ENCODE results near the gene MPDZ. TPM values are rescaled to one million over a fixed set of nuclear protein-coding genes. Genes with fewer than 3 reads are reported as not detected.

The MPDZ gene
- total and polyA plus RNA-seq, 5 experiments from 2014 or later = not detected

GRCh38 chr9:13137426-13137825, 142.1 kb downstream of the MPDZ start:
- Mint-ChIP-seq H3K4me1 (no peaks in the 10 kb centered on the region), H3K27me3 (no peaks in the 10 kb centered on the region), H3K9me3 (peaks cover 0 to 19% (median 4%) of the 10 kb centered on the region in 9 donors), H3K27ac (no peak overlapping the region), H3K4me3 (no peak overlapping the region), H3K36me3 (no peaks in the 10 kb centered on the region)
- no peak for DNase-seq
- POLR2A ChIA-PET = no interaction called here
- no peak for ATAC-seq

- POLR2A ChIA-PET = no interaction called here
- no peaks in the 10 kb centered on the region for H3K27me3 Mint-ChIP-seq
- no peaks in the 10 kb centered on the region for H3K4me1 Mint-ChIP-seq
- peaks cover 0 to 35% (median 4%) of the 10 kb centered on the region in 9 donors for H3K9me3 Mint-ChIP-seq
- no peak overlapping the region for H3K4me3 Mint-ChIP-seq
- no peak overlapping the region for H3K27ac Mint-ChIP-seq
- ATAC-seq (no peak), DNase-seq (no peak)
- no peaks in the 10 kb centered on the region for H3K36me3 Mint-ChIP-seq
Observed at GRCh38 chr9:13131991-13132390, 147.5 kb downstream of the MPDZ start.

- Mint-ChIP-seq H3K9me3 (peaks cover 0 to 40% (median 4%) of the 10 kb centered on the region in 9 donors), H3K27me3 (no peaks in the 10 kb centered on the region), H3K27ac (no peak overlapping the region), H3K36me3 (no peaks in the 10 kb centered on the region), H3K4me3 (no peak overlapping the region), H3K4me1 (no peaks in the 10 kb centered on the region)
- POLR2A ChIA-PET = no interaction called here
- DNase-seq = no peak
- ATAC-seq = no peak
Observed at GRCh38 chr9:13131416-13131815, 148.1 kb downstream of the MPDZ start.

DNA sequence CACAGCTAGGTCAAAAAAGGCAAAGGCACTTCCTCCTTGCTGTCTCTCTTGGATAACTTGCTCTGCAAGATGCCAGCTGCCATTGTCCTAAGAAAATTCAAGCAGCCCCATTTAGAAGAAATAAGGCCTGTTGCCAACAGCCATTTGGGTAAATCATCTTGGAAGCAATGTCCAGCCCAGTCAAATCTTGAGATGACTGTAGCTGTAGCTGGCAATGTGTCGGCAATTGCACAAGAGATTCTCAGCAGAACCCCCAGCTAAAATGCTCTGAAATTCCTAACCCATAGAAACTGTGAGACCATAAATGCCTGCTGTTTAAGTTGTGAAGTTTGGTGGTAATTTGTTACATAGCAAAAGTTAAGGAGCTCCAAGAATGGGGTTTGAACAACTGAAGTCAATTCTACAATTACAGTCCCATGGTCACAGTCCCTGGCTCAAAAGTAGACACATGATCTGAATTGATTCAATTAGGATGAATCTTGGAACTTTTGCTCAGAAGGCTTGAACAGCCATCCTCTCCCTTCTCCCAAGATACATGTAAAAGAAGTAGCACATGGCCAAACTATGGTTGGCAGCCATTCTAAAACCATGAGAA, 151.1 kb downstream of the MPDZ start:
- Mint-ChIP-seq H3K27ac (no peak overlapping the region), H3K4me3 (no peak overlapping the region), H3K36me3 (no peaks in the 10 kb centered on the region), H3K9me3 (peaks cover 0 to 29% (median 4%) of the 10 kb centered on the region in 9 donors), H3K4me1 (no peaks in the 10 kb centered on the region), H3K27me3 (no peaks in the 10 kb centered on the region)
- no peak for ATAC-seq
- POLR2A ChIA-PET = no interaction called here
- no peak for DNase-seq

GRCh38 chr9:13127131-13127530, 152.4 kb downstream of the MPDZ start:
- no peak for DNase-seq
- POLR2A ChIA-PET = no interaction called here
- H3K27ac Mint-ChIP-seq = no peak overlapping the region
- no peak for ATAC-seq
- no peaks in the 10 kb centered on the region for H3K4me1 Mint-ChIP-seq
- H3K4me3 Mint-ChIP-seq = no peak overlapping the region
- no peaks in the 10 kb centered on the region for H3K36me3 Mint-ChIP-seq
- peaks cover 0 to 27% (median 4%) of the 10 kb centered on the region in 9 donors for H3K9me3 Mint-ChIP-seq
- H3K27me3 Mint-ChIP-seq = no peaks in the 10 kb centered on the region

DNA sequence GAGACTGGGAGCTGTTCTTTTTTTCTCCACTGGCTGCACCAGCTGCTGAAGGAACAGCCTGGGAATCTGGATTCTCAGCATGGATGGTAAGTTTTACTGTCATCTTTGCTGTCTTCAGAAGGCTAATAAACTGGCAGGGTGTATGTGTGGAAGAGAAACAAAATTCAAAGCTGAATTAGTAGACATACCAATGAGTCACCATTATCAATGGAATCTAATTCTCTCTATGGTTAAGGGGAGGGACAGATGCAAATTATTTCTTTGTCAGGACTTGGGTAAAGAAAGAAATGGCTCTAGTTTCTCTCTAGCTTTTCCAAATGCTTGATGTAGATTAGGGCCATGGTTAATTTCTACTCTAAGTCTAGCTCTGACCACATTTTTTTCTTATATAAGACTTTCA, 154.2 kb downstream of the MPDZ start:
- Mint-ChIP-seq H3K4me1 (no peaks in the 10 kb centered on the region), H3K4me3 (no peak overlapping the region), H3K27me3 (no peaks in the 10 kb centered on the region), H3K36me3 (no peaks in the 10 kb centered on the region), H3K9me3 (peaks cover 0 to 31% (median 4%) of the 10 kb centered on the region in 9 donors), H3K27ac (no peak overlapping the region)
- no peak for DNase-seq
- no peak for ATAC-seq
- POLR2A ChIA-PET = no interaction called here

- H3K27ac Mint-ChIP-seq = no peak overlapping the region
- DNase-seq = no peak
- POLR2A ChIA-PET = no interaction called here
- H3K36me3 Mint-ChIP-seq = no peaks in the 10 kb centered on the region
- no peak overlapping the region for H3K4me3 Mint-ChIP-seq
- no peak for ATAC-seq
- no peaks in the 10 kb centered on the region for H3K27me3 Mint-ChIP-seq
- no peaks in the 10 kb centered on the region for H3K4me1 Mint-ChIP-seq
- H3K9me3 Mint-ChIP-seq = peaks cover 0 to 33% (median 4%) of the 10 kb centered on the region in 9 donors
Observed at GRCh38 chr9:13122756-13123369, 156.6 kb downstream of the MPDZ start.

- POLR2A ChIA-PET = no interaction called here
- Mint-ChIP-seq H3K4me1 (no peaks in the 10 kb centered on the region), H3K27me3 (no peaks in the 10 kb centered on the region), H3K4me3 (no peak overlapping the region), H3K9me3 (peaks cover 0 to 18% (median 5%) of the 10 kb centered on the region in 9 donors), H3K27ac (no peak overlapping the region), H3K36me3 (no peaks in the 10 kb centered on the region)
- ATAC-seq = no peak
- DNase-seq = no peak
Observed at GRCh38 chr9:13118313-13118712, 161.2 kb downstream of the MPDZ start.

DNA sequence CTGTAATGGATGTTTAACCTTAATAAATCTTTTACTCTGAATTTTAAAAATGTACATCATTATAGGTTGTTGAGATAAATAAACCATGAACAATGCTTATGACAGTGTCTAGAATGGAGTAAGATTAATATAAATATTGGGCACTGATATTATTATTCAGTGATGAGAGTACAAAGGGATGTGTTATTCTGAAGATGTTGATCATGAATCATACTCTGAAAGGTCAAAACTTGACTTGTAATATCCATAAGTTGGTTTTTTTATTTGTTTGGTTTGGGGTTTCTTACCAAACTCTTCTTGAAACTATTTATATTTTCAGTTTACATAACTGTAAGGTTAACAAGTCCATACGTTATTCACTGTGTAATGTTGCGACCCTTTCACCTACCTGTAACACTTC, 163.2 kb downstream of the MPDZ start:
- DNase-seq = no peak
- Mint-ChIP-seq H3K27ac (no peak overlapping the region), H3K4me1 (no peaks in the 10 kb centered on the region), H3K4me3 (no peak overlapping the region), H3K36me3 (no peaks in the 10 kb centered on the region), H3K9me3 (peaks cover 0 to 10% (median 4%) of the 10 kb centered on the region in 9 donors), H3K27me3 (no peaks in the 10 kb centered on the region)
- no peak for ATAC-seq
- POLR2A ChIA-PET = no interaction called here

GRCh38 chr9:13113751-13114150, 165.7 kb downstream of the MPDZ start:
- Mint-ChIP-seq H3K9me3 (peaks cover 0 to 8% (median 2%) of the 10 kb centered on the region in 9 donors), H3K4me3 (no peak overlapping the region), H3K27me3 (no peaks in the 10 kb centered on the region), H3K36me3 (no peaks in the 10 kb centered on the region), H3K4me1 (no peaks in the 10 kb centered on the region), H3K27ac (no peak overlapping the region)
- POLR2A ChIA-PET = no interaction called here
- DNase-seq (no peak), ATAC-seq (no peak)

DNA sequence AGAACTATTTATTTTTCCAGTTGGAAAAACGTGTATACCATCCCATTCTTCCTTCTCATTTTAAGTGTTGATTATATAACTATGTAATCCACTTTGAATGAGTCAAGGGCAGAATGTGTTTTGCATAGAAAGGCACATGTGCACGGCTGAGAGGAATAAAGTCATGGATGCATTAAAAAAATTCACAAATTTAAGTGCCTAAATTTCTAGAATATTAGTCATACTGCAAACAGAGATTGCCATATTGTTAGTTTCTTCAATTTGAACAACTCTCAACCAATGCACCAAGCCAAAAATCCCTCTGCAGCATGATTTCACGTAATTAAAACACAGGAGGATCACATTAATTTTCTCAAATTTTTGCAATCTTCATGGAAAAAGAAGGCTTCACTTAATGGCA, 166.3 kb downstream of the MPDZ start:
- Mint-ChIP-seq H3K27me3 (no peaks in the 10 kb centered on the region), H3K9me3 (peaks cover 0 to 8% (median 2%) of the 10 kb centered on the region in 9 donors), H3K4me3 (no peak overlapping the region), H3K27ac (no peak overlapping the region), H3K36me3 (no peaks in the 10 kb centered on the region), H3K4me1 (no peaks in the 10 kb centered on the region)
- ATAC-seq (no peak), DNase-seq (no peak)
- POLR2A ChIA-PET = no interaction called here

DNA sequence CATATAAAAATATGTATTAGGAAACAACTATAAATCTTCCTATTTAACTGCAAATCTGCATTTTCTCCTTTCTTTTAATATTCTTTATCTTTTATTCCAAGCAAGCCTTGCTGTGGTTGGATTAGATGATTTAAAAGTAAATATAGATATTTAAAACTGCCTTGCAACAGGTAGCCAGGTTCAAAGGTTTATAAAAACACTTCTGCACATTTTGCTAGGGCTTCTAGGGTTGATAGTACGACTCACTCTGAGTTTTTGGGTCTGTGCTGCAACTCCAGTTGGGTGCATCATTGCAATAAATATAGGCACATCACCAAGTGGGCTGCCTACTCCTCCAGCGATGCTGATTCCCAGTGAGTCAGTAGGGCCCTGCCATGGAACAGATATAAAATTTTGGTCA, 167.7 kb downstream of the MPDZ start:
- ATAC-seq = no peak
- Mint-ChIP-seq H3K27ac (no peak overlapping the region), H3K36me3 (no peaks in the 10 kb centered on the region), H3K4me1 (no peaks in the 10 kb centered on the region), H3K27me3 (no peaks in the 10 kb centered on the region), H3K9me3 (peaks cover 0 to 8% (median 3%) of the 10 kb centered on the region in 9 donors), H3K4me3 (no peak overlapping the region)
- DNase-seq = no peak
- POLR2A ChIA-PET = no interaction called here

DNA sequence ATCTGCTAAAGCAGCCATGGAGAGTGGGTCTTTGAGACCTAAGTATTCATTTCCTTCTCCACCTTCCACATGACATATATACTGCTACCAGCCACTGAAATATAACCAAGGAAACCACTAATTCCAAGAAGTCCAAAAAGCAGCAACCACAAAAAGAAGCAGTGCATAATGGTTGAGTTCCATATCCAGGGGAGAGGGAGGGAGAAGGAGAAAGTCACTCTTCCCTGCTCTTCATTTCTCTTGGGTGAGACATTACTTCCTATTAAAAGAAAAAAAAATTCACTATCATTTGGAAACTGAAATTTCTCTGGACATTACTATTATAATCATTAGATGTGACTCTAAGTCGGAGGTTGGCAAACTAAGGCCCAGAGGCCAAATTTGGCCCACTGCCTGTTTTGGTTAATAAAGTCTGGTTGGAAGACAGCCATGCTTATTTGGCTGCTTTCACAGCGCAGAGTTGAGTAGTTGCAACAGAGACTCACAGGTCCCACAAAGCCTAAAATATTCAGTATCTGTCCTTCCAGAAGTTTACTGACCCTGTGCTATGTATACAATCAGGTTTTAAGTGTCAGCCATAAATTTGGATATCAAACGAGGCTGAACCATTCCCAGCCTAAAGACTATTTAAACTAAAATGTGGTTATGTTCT, 168.6 kb downstream of the MPDZ start:
- no peaks in the 10 kb centered on the region for H3K27me3 Mint-ChIP-seq
- ATAC-seq (no peak), DNase-seq (no peak)
- POLR2A ChIA-PET = no interaction called here
- H3K4me1 Mint-ChIP-seq = no peaks in the 10 kb centered on the region
- no peak overlapping the region for H3K4me3 Mint-ChIP-seq
- H3K27ac Mint-ChIP-seq = no peak overlapping the region
- peaks cover 0 to 8% (median 3%) of the 10 kb centered on the region in 9 donors for H3K9me3 Mint-ChIP-seq
- no peaks in the 10 kb centered on the region for H3K36me3 Mint-ChIP-seq

DNA sequence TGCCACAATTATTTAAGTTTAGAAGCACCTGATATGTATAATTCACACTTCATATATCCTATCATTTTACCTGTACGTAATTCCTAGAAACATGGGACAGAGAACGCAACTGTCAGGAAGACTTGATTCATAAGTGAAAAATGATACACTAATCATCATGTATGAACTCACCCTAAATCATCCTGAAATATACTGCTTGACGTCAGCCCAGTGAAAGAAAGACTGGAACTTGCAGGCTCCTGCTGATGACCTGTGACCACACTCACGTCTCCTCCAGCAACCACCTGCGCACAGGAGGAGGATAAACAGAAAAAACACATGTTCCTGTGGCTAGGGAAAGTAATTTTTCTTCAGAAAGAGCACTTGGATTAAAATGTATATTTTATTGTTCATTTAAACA, 169.7 kb downstream of the MPDZ start:
- Mint-ChIP-seq H3K27ac (no peak overlapping the region), H3K9me3 (peaks cover 0 to 8% (median 1%) of the 10 kb centered on the region in 9 donors), H3K36me3 (no peaks in the 10 kb centered on the region), H3K4me1 (no peaks in the 10 kb centered on the region), H3K4me3 (no peak overlapping the region), H3K27me3 (no peaks in the 10 kb centered on the region)
- DNase-seq = no peak
- POLR2A ChIA-PET = no interaction called here
- no peak for ATAC-seq
